Measurements from ENCODE around the gene ARHGAP4. TPM values are rescaled to one million over a fixed set of nuclear protein-coding genes. Genes with fewer than 3 reads are reported as not detected.

Gene ARHGAP4
- total RNA-seq, 6 donors from 2014 or later = 33.4 to 353 (median 82.6) TPM

DNA sequence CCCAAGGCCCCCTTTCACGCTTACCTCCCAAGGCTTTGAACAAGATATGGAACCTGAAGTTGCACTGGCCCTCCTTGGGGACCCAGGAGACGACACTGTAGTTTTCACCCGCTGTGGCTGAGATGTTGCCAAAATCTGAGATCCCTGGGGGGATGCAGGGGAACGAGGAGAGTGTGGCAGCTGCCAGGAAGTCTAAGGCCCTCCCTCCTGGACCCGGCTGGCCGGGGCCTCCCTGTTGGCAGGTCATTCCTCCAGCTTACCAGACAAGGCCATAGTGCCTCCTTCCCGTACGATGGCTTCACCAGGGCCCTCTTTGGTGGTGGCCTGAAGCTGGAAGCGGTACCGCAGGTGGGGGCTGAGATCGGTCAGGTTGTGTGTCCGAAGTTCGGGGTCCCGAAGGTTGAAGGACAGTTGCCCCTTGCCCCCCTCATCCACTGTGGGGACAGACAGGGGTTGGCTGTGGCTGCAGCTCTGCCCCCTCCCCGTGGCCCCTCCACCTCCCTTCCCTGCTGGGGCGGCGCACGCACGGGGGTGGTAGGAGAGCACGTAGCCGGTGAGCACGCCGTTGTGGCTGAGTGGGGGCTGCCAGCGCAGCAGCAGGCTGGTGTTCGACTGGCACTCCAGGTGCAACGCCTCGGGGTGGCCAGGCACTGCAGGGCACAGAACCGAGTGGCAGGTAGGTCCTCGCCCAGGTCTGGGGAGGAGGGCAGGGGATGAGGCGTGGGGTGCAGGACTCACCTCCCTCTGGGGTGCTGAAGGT is 61.3 kb downstream of the ARHGAP4 start:
- WGBS, 2 donors = 87% methylated on average over 30 of the region's 30 CpGs; no CpG with 5 or more reads in 1 of the 2 donors
- Histone ChIP-seq H3K27me3 (peaks cover 0 to 6% (median 0%) of the 10 kb centered on the region in 4 donors), H3K4me3 (no peak overlapping the region), H3K4me1 (no peaks in the 10 kb centered on the region), H3K9me3 (no peaks in the 10 kb centered on the region), H3K36me3 (no peaks in the 10 kb centered on the region), H3K27ac (no peak overlapping the region)
- no peak for ATAC-seq (ENCODE audit: low FRiP score in 2 of 2)
- DNase-seq = no peak
- TF ChIP-seq, protein P1, sequence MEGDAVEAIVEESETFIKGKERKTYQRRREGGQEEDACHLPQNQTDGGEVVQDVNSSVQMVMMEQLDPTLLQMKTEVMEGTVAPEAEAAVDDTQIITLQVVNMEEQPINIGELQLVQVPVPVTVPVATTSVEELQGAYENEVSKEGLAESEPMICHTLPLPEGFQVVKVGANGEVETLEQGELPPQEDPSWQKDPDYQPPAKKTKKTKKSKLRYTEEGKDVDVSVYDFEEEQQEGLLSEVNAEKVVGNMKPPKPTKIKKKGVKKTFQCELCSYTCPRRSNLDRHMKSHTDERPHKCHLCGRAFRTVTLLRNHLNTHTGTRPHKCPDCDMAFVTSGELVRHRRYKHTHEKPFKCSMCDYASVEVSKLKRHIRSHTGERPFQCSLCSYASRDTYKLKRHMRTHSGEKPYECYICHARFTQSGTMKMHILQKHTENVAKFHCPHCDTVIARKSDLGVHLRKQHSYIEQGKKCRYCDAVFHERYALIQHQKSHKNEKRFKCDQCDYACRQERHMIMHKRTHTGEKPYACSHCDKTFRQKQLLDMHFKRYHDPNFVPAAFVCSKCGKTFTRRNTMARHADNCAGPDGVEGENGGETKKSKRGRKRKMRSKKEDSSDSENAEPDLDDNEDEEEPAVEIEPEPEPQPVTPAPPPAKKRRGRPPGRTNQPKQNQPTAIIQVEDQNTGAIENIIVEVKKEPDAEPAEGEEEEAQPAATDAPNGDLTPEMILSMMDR (IDR thresholded peaks at IDR 0.05) = no peak
- no peak for TF ChIP-seq POLR2AphosphoS5 (IDR thresholded peaks at IDR 0.05)
- no peak for TF ChIP-seq POLR2A (IDR thresholded peaks at IDR 0.05)
- TF ChIP-seq EP300 (IDR thresholded peaks at IDR 0.05) = no peak

DNA sequence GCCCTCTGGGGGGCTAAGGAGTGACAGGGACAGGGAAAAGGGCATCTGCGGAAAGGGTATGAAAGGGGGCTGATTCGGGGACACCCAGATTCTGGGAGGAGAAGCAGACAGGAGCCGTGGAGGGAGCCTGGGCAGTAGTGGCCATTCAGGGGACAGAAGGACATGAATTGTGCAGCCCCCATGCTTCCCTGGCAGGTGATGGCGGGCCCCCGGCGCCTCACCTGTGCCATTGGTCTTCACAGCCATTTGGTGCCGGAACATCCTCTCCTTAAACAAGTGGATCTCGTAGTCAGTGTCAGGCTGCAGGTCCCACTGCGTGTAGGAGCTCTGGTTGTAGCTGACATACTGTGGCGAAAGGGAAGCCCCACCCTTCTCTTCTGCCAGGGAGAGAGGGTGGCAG is 62.0 kb downstream of the ARHGAP4 start:
- no peak overlapping the region for H3K27ac ChIP-seq
- WGBS, 2 donors = 82 to 84% methylated on average over 3 to 9 of the region's 10 CpGs
- ATAC-seq (ENCODE audit: low FRiP score in 2 of 2) = no peak
- H3K4me1 ChIP-seq = no peaks in the 10 kb centered on the region
- no peaks in the 10 kb centered on the region for H3K36me3 ChIP-seq
- H3K27me3 ChIP-seq = peaks cover 0 to 6% (median 0%) of the 10 kb centered on the region in 4 donors
- H3K4me3 ChIP-seq = no peak overlapping the region
- no peaks in the 10 kb centered on the region for H3K9me3 ChIP-seq
- TF ChIP-seq, protein P1 (IDR thresholded peaks at IDR 0.05) = no peak
- TF ChIP-seq POLR2AphosphoS5 (IDR thresholded peaks at IDR 0.05) (no peak), POLR2A (IDR thresholded peaks at IDR 0.05) (no peak), EP300 (IDR thresholded peaks at IDR 0.05) (no peak)
- DNase-seq = no peak

DNA sequence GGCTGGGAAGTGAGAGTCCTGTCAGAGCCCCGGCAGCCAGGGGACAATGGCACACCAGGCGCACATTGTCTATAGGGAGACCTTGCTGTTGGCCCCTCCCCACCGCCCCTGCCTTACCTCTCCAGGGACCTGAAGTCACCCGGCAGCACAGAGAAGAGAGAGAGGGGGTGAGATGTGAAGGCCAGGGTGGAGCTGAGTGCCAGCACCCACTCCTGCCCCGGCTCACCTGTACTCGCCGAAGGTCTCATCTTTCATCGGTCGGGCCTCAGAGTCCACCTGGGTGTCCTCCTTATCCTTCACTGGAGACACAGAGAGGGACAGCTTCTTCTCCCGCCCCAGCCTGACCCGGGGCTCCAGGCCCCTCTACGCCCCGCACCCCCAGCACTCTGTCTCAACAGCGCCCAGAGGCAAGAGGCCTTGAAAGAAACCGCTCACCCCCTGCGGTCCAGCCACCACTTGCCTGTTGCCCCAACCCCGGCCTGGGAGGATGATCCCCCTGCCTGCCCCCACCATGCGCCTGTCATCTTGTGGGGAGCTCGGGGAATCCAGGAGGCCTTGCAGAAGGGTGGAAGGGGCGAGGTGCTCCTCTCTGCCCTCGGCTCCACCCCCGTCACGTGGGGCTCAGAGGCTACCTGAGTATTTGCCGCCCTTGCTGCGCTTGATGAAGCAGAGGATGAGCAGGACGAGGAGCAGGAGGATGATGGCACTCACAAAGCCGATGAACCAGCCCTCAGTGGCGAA is 62.6 kb downstream of the ARHGAP4 start:
- H3K9me3 ChIP-seq = no peaks in the 10 kb centered on the region
- H3K27me3 ChIP-seq = peaks cover 0 to 6% (median 0%) of the 10 kb centered on the region in 4 donors
- no peak for DNase-seq
- H3K4me1 ChIP-seq = no peaks in the 10 kb centered on the region
- 66 to 68% methylated on average over 4 to 28 of the region's 28 CpGs for WGBS, 2 donors
- H3K36me3 ChIP-seq = no peaks in the 10 kb centered on the region
- H3K4me3 ChIP-seq = no peak overlapping the region
- TF ChIP-seq POLR2AphosphoS5 (IDR thresholded peaks at IDR 0.05) (no peak), EP300 (IDR thresholded peaks at IDR 0.05) (no peak), POLR2A (IDR thresholded peaks at IDR 0.05) (no peak)
- TF ChIP-seq, protein P1 (IDR thresholded peaks at IDR 0.05) = no peak
- ATAC-seq (ENCODE audit: low FRiP score in 2 of 2) = no peak
- no peak overlapping the region for H3K27ac ChIP-seq

DNA sequence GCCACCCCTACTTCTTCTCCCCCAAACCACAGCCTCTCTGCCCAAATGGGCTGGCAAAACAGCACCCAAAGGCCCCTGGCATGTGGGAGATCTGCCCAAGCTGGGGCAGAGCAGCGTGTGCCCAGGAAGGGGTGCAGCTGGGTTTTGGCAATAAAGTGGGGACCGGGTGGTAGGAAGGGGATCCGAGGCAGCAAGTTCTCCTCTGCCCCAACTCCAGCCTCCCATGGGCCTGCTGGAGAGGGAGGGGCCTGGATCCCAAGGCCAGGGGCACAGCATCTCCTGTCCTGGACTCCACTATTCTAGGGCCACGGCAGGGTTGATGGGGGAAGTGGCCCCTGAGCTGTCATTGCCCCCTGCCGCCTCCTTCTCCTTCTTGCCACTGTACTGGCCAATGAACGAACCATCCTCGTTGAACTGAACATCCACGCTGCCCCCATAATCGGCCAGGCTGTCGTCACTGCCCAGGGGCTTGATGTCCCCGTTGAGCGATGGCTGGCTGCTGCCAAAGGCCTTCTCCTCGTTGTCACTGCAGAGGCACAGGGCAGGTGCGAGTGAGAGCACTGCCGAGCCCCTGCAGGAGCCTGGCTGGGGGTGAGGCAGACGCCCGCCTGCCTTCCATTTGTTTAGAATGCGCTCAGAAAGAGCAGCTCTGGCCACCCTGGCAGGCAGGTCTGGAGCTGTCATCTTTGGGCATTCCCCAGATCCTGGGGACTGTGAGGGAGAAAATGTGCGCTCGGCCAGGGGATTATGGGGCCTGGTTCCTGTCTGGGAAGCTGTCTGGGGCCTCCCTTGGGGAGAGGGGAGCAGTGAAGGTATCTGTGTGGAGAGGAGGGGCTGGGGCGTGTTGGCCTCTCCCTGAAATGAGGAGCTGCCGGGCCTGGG is 63.5 kb downstream of the ARHGAP4 start:
- Histone ChIP-seq H3K9me3 (no peaks in the 10 kb centered on the region), H3K36me3 (no peaks in the 10 kb centered on the region), H3K27me3 (peaks cover 0 to 6% (median 0%) of the 10 kb centered on the region in 4 donors), H3K27ac (no peak overlapping the region), H3K4me3 (no peak overlapping the region), H3K4me1 (no peaks in the 10 kb centered on the region)
- TF ChIP-seq POLR2A (IDR thresholded peaks at IDR 0.05) = no peak
- TF ChIP-seq EP300 (IDR thresholded peaks at IDR 0.05) = no peak
- TF ChIP-seq, protein P1 (IDR thresholded peaks at IDR 0.05) = no peak
- TF ChIP-seq POLR2AphosphoS5 (IDR thresholded peaks at IDR 0.05) = no peak
- WGBS, 2 donors = 68 to 76% methylated on average over 5 to 19 of the region's 22 CpGs
- DNase-seq = no peak
- no peak for ATAC-seq (ENCODE audit: low FRiP score in 2 of 2)

Data from upper lobe of left lung (tissue), 6 donors.